Central memory CD4-positive, alpha-beta T cell (primary cell): ENCODE data around the gene C19orf47.
"Not testable (repeated sequence)": the region's sequence is repeated elsewhere in the genome, so short reads cannot be mapped to it uniquely, and the experiment has no call there.

Source experiments
- DNase-seq: peaks from one replicate; pipeline ENCODE4 v3.0.0; 2022

C19orf47 gene

GRCh38 chr19:40376286-40376862 lies 28.2 kb upstream of the C19orf47 start:
- DNase-seq = no peak

GRCh38 chr19:40374084-40374483 lies 25.9 kb upstream of the C19orf47 start:
- DNase-seq = no peak

GRCh38 chr19:40371802-40372122 lies 23.6 kb upstream of the C19orf47 start:
- DNase-seq = no peak

GRCh38 chr19:40370997-40371801 lies 23.0 kb upstream of the C19orf47 start:
- DNase-seq = no peak

GRCh38 chr19:40370253-40370652 lies 22.1 kb upstream of the C19orf47 start:
- not testable (repeated sequence) for DNase-seq

DNA sequence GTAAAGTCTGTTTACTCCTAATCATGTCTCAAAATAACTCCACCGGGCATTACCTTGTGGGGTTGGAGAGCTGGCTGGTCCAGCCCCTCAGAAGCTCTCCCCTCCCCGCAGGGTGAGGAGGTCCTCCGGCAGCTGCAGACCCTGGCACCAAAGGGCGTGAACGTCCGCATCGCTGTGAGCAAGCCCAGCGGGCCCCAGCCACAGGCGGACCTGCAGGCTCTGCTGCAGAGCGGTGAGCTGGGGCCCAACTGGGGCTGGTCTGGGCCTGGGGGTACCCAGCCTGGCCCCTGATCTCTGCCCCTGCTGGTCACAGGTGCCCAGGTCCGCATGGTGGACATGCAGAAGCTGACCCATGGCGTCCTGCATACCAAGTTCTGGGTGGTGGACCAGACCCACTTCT lies 21.6 kb upstream of the C19orf47 start:
- no peak for DNase-seq

DNA sequence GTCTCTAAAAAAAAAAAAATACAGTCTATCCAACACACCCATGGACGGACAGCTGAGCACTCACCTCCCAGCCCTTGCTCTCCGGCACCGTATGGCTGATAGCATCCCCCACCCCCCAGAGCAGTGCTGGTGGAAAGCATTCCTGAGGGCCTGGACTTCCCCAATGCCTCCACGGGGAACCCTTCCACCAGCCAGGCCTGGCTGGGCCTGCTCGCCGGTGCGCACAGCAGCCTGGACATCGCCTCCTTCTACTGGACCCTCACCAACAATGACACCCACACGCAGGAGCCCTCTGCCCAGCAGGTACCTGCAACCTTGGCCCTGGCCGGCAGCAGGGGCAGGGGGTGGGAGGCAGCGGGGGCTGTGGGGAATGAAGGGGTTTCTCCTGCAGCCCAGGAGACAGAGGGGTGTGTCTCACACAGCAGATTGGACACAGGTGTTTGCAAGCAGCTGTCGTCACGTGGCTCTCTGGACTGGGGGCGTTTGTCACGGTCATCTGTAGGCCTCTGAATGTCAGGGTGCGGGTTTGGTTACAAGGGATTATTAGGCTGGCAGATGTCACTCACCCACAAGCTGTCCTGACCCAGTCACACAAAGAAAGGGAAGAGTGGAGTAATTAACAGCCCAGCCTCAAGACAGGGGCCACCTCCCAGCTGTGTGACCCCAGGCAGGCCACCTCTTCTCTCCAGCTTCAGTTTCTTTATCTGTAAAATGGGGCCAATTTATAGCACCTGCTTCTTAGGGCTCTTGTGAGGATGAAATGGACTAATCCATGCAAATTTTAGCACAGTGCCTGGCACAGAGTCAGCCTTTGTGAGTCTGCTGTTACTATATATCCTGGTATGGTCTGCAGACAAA lies 19.6 kb upstream of the C19orf47 start:
- no peak for DNase-seq

DNA sequence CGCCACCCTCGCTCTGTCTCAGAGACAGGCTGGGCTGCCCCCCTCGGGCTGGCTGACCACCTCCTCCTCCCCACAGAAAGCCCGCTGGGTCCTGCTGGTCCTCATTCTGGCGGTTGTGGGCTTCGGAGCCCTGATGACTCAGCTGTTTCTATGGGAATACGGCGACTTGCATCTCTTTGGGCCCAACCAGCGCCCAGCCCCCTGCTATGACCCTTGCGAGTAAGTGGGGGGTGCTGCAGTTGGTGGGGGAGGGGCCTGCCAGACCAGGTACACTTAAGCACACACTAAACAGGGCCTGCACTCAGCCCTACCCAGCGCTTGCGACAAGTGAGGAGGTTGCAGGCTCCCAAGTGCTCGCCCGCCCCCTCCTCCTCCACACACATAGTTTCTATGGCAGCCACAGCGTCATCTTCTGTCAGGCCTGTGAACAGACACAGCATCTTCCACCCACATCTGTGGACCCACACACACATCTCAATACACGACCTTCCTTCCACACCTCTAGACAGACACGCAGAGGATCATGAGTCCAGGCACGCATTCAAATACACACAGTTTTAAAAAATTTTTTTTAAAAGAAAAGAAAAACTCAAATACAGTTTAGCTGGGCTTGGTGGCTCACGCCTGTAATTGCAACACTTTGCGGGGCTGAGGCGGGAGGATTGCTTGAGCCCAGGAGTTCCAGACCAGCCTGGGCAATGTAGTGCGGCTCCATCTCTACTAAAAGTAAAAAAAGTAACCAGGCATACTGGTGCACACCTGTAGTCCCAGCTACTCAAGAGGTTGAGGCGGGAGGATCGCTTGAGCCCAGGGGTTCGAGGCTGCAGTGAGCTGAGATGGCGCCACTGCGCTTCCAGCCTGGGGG lies 18.7 kb upstream of the C19orf47 start:
- no peak for DNase-seq

DNA sequence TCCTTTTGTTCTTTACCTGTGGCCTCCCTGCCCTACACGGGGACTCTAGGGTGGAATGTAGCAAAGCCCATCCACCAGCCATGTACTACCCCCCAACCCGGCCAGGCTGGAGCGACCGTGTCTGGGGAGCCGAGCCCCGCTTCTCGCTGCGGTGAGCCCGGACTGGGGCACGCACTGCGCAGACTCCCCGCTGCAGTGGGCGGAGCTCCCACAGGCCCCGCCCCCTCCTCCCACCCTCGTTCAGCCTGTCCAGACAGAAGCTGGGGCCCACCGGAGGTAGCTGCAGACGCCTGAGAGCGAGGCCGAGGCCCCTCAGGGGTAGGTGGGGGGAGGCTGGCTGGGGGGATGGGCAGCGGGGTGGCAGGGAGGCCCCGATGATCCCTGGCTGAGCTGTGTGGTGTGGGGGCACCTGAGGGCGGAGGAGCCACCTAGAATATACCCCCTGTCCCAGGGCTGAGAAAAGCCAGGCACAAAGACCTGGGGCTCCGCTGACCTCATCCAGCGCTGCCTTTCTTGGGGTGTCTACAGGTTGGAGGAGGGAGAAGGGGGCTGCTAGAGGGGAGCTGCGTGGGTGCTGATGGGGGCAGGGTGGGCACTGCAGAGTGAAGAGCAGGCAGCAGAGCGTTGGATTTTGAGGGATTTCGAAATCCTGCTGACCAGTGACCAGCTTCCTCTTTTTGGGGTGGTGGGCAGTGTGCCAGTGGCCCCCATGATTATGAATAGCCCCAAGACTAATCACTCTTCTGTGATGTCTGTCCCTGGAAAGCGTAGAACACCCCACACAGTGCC lies 17.6 kb upstream of the C19orf47 start:
- no peak for DNase-seq

GRCh38 chr19:40365010-40365409 lies 16.8 kb upstream of the C19orf47 start:
- no peak for DNase-seq

GRCh38 chr19:40363069-40363468 lies 14.9 kb upstream of the C19orf47 start:
- DNase-seq = no peak

DNA sequence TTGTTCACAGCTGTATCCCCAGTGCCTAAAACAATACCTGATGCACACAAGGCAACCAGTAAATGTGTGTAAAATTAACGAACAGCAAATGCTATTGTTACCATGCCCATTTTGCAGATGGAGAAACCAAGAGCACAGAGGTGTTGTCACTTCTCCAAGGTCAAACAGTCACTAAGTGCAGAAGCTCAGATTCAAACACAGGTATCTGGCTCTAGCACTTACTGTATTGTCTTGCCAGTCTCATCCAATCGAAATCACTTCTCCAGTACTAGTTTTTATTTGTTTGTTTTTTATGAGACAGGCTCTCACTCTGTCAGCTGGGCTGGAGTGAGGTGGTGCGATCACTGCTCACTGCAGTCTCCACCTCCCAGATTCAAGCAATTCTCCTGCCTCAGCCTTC lies 14.0 kb upstream of the C19orf47 start:
- DNase-seq = no peak

DNA sequence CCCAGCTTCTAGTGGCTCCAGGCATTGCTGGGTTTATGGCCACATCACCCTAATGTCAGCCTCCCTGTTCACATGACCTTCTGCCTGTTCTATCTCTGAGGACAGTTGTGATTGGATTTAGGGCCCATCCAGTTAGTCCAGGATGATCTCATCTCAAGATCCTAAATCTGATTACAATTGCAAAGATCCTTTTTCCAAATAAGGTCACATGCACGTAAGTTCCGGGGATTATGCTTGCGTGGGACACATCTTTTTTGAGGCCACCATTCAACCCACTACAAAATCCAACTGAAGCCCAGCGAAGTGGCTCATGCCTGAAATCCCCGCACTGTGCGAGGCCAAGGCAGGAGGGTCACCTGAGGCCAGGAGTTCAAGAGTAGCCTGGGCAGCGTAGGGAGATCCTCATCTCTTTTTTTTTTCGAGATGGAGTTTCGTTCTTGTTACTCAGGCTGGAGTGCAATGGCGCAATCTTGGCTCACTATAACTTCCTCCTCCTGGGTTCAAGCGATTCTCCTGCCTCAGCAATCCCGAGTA lies 12.6 kb upstream of the C19orf47 start:
- no peak for DNase-seq

- DNase-seq = no peak
These were observed 12.0 kb upstream of the C19orf47 start for GRCh38 chr19:40360020-40360707.

- DNase-seq = no peak
These were observed 10.6 kb upstream of the C19orf47 start for GRCh38 chr19:40358773-40359172.

GRCh38 chr19:40357640-40358039 lies 9.4 kb upstream of the C19orf47 start:
- DNase-seq = no peak

- DNase-seq = no peak
These were observed 8.7 kb upstream of the C19orf47 start for GRCh38 chr19:40356681-40357595.

DNA sequence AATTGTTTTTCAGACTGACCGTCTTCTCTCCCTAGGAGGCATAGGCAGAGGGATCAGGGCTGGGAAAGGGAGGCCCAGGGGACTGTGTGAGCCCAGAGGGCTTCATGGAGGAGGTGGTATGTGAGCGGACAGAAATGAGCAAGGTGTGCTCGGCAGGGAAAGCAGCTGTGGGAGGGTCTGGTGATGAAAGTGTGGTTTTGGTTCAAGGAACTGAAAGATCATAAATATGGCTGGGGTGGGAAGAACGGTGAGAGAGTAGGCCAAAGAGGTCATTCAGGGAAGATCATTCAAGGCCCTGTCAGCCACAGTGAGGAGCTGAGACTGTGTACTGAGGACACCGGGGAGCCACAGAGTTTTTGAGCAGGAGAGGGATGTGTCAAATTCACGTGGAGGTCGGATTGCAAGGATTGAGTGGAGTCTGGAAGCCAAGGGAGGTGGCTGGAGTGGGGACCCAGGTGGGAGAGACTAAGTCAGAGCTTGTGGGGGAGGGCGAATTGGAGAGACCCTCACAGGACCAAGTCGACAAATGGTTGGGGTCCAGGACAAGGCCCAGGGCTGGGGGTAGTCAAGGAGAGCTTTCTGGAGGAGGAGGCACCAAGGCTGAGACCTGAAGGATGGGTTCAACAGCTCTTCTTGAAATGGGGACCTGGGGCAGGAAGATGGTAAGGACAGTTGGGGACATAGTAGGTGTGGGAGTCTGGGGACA lies 7.9 kb upstream of the C19orf47 start:
- no peak for DNase-seq

- no peak for DNase-seq
These were observed 837 bp upstream of the C19orf47 start for GRCh38 chr19:40348961-40349507.
